GM18511 (cell line): Measurements from ENCODE around the gene RPA4.
"Not testable (repeated sequence)": the region's sequence is repeated elsewhere in the genome, so short reads cannot be mapped to it uniquely, and the experiment has no call there.

Source experiments
- ATAC-seq: cut with Tn5 transposase; IDR thresholded peaks from one replicate; pipeline ENCODE4 v1.9.1; 2021; ENCODE audit warnings: mild to moderate bottlenecking, moderate library complexity; ENCODE audit not compliant: unreplicated experiment

RPA4 gene

GRCh38 chrX:96883608-96884007 is at the start of gene RPA4:
Gene RPA4, plus strand, starts transcription at chrX:96883908. Its CDS starts 403 bp downstream, at chrX:96884311.
- no peak for ATAC-seq

GRCh38 chrX:96834137-96834536 is 49.6 kb upstream of the RPA4 start:
- ATAC-seq = no peak

- peak; percentile 82 for ATAC-seq
Observed at GRCh38 chrX:96835660-96836289, 47.9 kb upstream of the RPA4 start.

GRCh38 chrX:96837808-96838207 is 45.9 kb upstream of the RPA4 start:
- ATAC-seq = no peak

- no peak for ATAC-seq
Observed at GRCh38 chrX:96838537-96838936, 45.2 kb upstream of the RPA4 start.

- ATAC-seq = no peak
Observed at GRCh38 chrX:96841325-96841724, 42.4 kb upstream of the RPA4 start.

- not testable (repeated sequence) for ATAC-seq
Observed at GRCh38 chrX:96841866-96842265, 41.8 kb upstream of the RPA4 start.

GRCh38 chrX:96843566-96843965 is 40.1 kb upstream of the RPA4 start:
- ATAC-seq = no peak

GRCh38 chrX:96846841-96847240 is 36.9 kb upstream of the RPA4 start:
- no peak for ATAC-seq

- not testable (repeated sequence) for ATAC-seq
Observed at GRCh38 chrX:96859422-96859821, 24.3 kb upstream of the RPA4 start.

GRCh38 chrX:96861218-96861617 is 22.5 kb upstream of the RPA4 start:
- ATAC-seq = peak; percentile 71

GRCh38 chrX:96861661-96862060 is 22.0 kb upstream of the RPA4 start:
- ATAC-seq = no peak

GRCh38 chrX:96884027-96884426 is 319 bp downstream of the RPA4 start:
- ATAC-seq = no peak

GRCh38 chrX:96889726-96890125 is 6.0 kb downstream of the RPA4 start:
- no peak for ATAC-seq

GRCh38 chrX:96906741-96907140 is 23.0 kb downstream of the RPA4 start:
- no peak for ATAC-seq

GRCh38 chrX:96907516-96908272 is 24.0 kb downstream of the RPA4 start:
- ATAC-seq = no peak

- ATAC-seq = no peak
Observed at GRCh38 chrX:96909291-96909690, 25.6 kb downstream of the RPA4 start.

GRCh38 chrX:96918864-96919263 is 35.2 kb downstream of the RPA4 start:
- no peak for ATAC-seq

GRCh38 chrX:96919672-96920071 is 36.0 kb downstream of the RPA4 start:
- ATAC-seq = no peak

GRCh38 chrX:96924581-96924980 is 40.9 kb downstream of the RPA4 start:
- ATAC-seq = no peak

GRCh38 chrX:96929036-96929435 is 45.3 kb downstream of the RPA4 start:
- ATAC-seq = no peak
